GM21723 (cell line): ENCODE measurements around the gene MTAP.
A peak's percentile ranks its signal among the peaks of the same experiment; 100 is the strongest.

Source experiments
- ATAC-seq: cut with Tn5 transposase; IDR thresholded peaks from one replicate; pipeline ENCODE4 v1.9.1; 2021; ENCODE audit warnings: mild to moderate bottlenecking, moderate library complexity; ENCODE audit not compliant: unreplicated experiment

Gene MTAP

DNA sequence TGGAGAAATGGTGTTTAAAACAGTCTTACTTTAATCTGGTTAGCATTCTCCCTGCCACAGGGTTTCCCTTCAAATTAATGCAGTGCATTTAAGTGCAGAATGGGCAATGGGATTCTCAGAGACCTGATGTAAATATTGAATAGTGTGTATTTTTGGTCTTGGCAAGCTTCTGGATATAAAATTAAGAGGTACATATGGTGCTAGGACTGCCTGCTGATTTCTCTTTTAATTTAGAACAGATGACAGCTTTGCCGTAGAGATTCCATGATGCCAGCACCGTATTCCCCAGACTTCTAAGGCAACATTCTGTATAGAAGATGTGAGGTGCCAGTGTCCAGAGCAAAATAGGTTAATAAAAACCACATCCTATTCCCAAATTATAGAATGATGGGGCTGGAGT, 1.9 kb downstream of the MTAP start:
- no peak for ATAC-seq

DNA sequence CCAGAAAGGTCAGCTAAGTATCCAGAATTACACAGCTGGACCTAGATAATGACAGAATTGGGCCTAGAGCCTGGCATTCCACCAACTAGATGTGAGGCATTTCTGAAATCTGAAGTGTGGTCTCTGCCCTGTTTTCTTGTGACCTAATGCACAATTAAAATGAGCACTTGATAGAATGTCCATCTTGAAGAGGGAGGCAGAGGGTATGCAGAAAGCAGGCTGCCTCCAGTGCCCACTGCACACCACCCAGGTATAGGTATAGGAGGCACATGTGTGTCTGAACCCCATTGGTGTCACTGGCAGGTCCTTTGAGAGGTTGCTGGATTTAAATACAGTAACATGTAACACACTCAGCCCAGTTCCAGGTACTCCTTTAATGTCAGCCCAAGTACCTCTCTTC, 2.4 kb downstream of the MTAP start:
- no peak for ATAC-seq

- no peak for ATAC-seq
These were observed 4.2 kb downstream of the MTAP start for GRCh38 chr9:21806644-21807043.

DNA sequence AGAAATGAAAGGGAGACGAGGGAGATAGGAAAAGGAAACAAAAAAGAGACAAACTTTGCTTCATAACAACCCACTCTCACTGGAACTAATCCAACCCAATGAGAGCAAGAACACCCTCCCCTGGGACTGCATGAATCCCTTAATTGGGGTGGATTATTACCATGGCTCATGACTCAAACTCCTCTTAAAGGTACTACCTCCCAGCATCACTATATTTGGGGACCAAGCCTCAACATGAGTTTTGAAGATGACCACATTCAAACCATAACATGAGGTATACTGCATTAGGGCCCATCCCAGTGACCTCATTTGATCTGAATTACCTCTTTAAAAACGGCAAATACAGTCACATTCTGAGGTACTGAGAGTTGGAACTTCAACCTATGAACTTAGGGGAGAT, 8.0 kb downstream of the MTAP start:
- no peak for ATAC-seq

GRCh38 chr9:21810881-21811280, 8.4 kb downstream of the MTAP start:
- ATAC-seq: no peak

DNA sequence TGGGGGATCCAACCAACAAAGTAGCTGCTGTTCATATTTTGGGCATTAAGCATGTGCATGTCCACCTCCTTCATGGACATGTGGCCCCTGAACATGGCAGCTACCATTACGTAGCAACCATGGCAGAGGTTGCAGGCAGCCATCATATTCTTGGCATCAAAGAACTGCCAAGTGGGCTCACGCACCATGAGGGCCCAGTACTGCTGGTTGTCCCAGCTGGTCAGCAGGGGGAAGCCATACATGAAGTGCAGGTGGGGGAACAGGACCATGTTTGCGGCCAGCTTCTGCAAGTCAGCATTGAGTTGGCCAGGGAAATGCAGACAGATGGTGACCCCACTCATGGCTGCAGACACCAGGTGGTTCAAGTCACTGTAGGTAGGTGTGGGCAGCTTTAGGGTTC, 9.5 kb downstream of the MTAP start:
- no peak for ATAC-seq

GRCh38 chr9:21812415-21812814, 10.0 kb downstream of the MTAP start:
- no peak for ATAC-seq

DNA sequence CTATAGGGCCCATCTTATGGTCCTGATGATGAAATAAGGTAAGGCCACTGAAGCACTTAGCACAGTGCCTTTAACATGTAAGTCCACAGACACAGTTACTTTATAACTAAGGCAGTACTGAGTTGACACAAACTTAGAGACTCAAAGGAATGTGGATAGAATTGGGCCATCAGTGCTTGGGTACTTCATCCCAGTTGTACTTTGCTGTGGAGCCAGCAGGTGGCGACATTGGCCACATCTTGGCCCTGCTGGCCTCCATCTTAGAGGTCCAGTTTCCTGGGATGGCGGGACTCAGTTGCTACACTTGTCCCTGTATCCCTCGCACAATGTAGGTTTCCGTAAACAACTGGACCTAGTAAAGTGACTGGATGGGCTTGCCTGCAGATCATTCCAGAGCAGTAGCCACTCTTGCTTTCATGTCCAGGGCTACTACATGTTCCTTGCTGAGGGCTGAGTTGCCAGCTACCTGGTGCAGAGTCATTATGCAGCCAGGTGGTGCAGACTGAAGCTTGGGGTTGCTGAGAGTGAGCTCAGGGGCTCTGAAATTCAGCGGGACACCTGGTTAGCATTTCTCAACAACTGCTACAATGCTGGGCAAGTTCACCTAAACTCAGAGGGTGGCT, 10.6 kb downstream of the MTAP start:
- ATAC-seq: peak; percentile 69

DNA sequence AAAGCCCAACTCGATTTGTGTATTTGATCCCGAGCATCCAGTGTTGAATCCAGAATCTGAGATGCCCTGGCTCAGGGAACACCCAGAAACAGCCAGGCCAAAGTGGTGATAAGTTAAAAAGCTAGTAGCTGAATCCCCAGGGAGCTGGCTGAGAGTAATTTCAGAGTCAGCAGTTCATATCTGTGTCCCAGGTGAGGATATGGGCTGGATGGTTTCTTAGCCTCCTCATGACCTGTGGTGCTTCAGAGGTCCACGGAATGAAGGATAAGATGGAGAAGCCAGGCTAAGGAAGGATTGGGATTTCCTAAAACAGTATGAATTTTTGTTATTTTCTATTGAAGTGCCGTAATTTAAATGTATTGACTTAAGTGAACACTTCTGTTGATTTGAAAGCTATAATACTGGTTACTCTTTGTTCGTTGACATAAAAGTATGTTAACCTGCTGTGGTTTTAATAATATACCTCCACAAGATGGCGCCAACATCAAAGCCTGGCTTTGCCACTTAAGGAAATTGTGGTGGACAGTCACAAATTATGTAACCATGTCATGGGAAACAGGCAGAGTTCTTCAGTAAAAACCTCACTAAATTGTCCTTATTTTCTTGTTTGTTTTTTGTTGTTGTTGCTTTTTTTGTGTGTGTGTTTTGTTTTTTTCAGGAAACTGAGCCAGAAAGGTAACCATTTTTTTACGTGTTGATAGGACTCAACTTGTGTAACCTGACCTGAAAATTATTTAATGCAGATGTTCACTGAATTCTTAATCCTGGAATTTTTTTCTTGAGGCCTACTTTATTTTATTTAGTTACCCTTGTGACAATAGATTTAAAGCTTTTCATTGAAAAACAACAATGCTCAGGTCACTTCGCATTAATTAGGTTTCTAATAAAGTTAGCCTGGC, 11.4 kb downstream of the MTAP start:
- ATAC-seq: peak; percentile 67

DNA sequence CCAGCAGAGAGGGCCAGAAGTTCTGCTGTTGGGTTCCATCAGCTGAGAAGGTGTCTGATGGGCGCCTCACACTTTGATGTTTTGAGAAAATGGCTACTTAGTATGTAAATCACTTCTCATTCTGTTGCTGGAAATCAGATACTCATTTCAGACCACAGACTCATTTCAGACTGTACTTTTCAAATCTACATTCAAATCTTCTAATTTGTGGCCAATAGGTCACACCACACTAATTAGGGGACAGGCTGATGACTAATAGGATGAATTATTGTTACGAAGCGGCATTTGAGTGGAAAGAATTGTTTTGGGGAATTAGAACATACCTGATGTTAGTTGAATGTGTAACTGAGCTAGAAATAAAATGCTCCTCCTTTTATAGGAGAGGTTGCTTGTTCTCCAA, 13.2 kb downstream of the MTAP start:
- ATAC-seq: no peak

DNA sequence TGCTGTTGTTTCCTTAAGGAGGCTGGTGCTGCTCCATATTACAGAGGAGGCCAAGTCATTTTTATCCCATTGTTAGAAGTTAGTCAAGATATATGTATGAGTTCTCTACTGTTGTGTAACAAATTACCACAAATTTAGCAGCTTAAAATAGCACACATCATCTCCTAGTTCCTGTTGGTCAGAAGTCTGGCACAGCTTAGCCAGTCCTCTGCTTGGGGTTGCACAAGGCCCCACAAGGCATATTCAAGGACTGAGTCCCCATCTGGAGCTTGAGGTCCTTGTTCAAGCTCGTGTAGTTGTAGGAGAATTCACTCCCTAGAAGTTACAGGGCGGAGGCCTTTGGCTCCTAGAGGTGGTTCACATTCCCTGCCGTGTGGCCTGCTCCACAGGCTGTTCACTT, 14.7 kb downstream of the MTAP start:
- ATAC-seq: no peak

GRCh38 chr9:21825637-21826036, 23.2 kb downstream of the MTAP start:
- ATAC-seq: no peak

DNA sequence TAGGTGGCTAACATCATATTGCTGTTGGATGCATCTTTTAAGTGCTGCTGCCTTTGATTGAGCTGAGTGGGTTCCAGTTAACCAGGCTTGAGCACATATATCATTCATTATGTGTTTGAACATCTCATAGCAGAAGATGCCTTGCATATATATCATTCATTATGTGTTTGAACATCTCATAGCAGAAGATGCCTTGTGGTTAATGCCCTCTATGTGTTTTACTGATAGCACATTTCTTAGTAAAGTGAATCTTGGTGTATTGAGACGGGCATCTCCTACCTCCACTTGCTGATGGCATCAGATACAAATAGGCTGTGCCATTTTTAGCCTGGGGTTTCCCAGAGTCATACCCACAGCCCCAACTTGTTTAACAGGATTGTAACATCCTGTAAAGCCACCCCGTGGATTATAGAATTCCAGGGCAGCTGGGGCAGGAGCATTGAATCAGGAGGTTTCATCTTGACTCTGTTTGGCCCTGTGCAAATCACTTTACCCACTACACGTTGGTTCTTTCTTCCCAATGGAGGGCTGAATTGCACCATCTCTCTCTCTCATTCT, 26.5 kb downstream of the MTAP start:
- no peak for ATAC-seq

DNA sequence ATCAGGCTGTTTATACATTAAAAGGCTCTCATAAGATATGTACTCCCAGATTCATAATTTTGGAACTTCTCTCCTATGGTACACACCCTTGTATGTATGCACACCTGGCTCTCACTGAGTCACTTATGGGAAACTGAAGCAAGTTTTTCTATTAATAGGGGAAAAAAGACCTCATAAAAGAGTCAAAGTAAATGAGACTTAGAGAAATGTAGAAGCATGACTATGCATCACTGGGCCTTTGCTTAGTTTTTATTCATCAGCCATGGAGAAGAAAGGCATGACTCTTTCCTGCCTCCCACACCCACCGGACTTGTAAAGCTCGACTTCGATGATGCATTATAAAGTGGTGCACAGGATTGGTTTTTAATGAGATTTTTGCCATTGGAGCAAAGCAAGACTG, 28.2 kb downstream of the MTAP start:
- ATAC-seq: no peak

DNA sequence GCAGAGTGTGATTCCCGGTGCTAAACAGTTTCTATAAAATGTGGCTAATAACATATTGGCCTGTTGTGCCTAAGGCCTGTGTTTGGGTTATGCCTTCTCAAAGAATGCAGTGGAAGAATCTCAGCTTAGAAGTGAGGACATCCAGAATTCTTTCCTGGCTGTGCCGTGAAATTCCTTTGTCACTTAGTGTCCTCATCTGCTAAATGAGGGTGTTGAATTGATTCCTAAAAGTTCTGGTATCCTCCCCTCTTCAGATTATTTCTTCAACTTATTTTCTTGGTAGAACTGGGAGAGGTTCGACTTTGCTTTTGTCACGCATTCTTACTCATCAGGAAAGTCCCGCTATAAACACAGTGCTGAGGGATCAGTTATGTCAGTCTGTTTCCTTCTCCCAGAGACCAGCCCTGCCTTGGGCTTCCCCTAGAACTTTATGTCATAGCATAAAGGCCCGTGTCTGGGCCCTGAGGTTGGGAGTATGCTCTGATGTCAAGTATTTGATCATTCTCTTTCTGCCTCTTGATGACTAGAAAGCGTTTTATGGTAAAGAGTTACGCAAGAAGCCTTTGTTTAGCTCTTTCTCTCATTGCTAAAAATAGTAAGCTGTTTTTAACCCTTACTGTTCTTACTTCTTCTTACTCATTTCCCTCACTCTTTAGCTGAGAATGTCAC, 29.5 kb downstream of the MTAP start:
- ATAC-seq: peak; percentile 63

GRCh38 chr9:21833090-21833801, 30.8 kb downstream of the MTAP start:
- ATAC-seq: peak; percentile 78

DNA sequence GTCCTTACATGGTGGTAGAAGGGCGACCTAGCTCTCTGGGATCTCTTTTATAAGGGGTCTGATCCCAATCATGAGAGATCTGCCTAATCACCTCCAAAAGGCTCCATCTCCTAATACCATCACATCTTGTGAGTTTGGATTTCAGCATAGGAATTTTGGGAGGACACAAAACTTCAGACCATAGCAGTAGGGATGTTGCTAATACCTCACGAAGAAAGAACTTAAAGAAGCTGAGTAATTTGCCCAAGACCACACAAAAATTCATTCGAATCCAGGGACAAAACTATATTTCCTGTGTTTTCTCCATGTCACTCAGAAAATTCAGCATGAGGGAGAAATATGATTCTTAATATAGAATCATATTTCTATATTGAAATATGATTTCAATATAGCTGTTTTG, 32.7 kb downstream of the MTAP start:
- ATAC-seq: no peak

DNA sequence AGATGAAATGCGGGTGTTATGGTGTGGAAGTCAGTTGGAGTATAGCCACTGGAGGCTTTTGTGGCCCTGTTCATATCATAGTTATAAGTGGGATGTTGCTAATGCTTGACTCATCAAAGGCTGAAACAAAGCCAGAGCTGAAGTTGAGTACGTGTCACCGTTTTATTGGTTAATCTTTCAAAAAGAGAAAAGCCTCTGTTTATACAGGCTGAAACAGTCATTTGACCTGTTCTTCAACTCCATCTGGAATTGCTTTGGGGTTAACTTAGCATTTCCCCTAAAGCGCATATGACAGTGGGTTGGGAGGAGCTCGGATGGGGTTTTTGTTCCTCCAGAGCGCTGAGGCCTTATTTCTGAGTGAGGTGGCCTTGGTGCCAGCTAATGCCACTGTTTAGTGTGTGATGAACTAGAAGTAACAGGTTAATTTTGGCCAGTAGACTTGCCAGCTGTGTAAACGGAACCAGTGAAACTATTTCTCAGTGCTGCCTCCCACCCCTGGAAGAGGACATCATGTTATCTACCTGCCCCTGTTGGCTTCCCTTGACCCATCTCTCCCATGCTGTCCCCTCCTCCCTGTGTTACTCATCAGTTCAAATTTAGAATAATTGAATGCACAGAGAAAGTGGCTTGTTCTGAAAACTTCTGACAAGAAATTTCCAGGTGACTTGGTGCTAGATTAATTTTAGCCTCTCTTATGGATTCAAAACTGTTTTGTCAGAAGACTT, 34.2 kb downstream of the MTAP start:
- no peak for ATAC-seq

GRCh38 chr9:21837501-21837900, 35.1 kb downstream of the MTAP start:
- ATAC-seq: no peak

GRCh38 chr9:21840647-21841046, 38.2 kb downstream of the MTAP start:
- ATAC-seq: no peak
